Transverse colon (tissue), 4 donors: Measurements from ENCODE around the gene UCK2. TPM values are rescaled to one million over a fixed set of nuclear protein-coding genes. Genes with fewer than 3 reads are reported as not detected.

Experiments
- DNase-seq: peaks from one replicate; pipeline ENCODE4 v3.0.0-alpha.2; 2019
- H3K27ac ChIP-seq, 4 donors: fragments of 200-600 bp; sonication (generic); 2 replicates each; pipeline ENCODE4 v1.5.1; 2016 to 2018; ENCODE audit warnings: inconsistent platforms in 4 of 4
- H3K27me3 ChIP-seq: fragments of 200-600 bp; sonication (generic); 2 replicates; pipeline ENCODE4 v1.5.1; 2017; ENCODE audit warnings: inconsistent platforms
- H3K36me3 ChIP-seq, 4 donors: fragments of 200-600 bp; sonication (generic); 2 replicates each; pipeline ENCODE4 v1.5.1; 2017 to 2019; ENCODE audit warnings: inconsistent platforms in 4 of 4
- H3K4me1 ChIP-seq, 4 donors: fragments of 200-600 bp; sonication (generic); 2 replicates each; pipeline ENCODE4 v1.5.1; 2017 to 2020; ENCODE audit warnings: inconsistent platforms in 4 of 4
- H3K4me3 ChIP-seq, 4 donors: fragments of 200-600 bp; sonication (generic); 1 replicate in 1 of 4; 2 replicates in 3 of 4; pipeline versions ENCODE4 v1.5.1 to v1.6.1; 2017 to 2019; ENCODE audit warnings: inconsistent platforms in 4 of 4
- H3K9me3 ChIP-seq, 2 donors: fragments of 200-600 bp; sonication (generic); 2 replicates each; pipeline ENCODE4 v1.5.1; 2017 to 2019; ENCODE audit warnings: inconsistent platforms in 2 of 2
- EP300 ChIP-seq: sonication (generic); formaldehyde crosslinking; IDR thresholded peaks from one replicate; pipeline ENCODE4 v1.6.1; 2017; ENCODE audit warnings: antibody characterized with exemption, low read depth
- POLR2A ChIP-seq: fragments of 450-650 bp; IDR thresholded peaks from one replicate; pipeline ENCODE4 v1.6.1; 2016; ENCODE audit warnings: antibody characterized with exemption, mild to moderate bottlenecking, moderate library complexity
- POLR2AphosphoS5 ChIP-seq, 3 donors: sonication (generic); formaldehyde crosslinking; IDR thresholded peaks; one replicate each; pipeline ENCODE4 v1.6.1; 2016; ENCODE audit warnings: antibody characterized with exemption in 3 of 3
- WGBS, 2 donors: methylation state at CpG; one replicate each; pipeline ENCODE4 v1.1.5; 2018; ENCODE audit warnings: low coverage in 1 of 2; 5-methylcytosine and 5-hydroxymethylcytosine counted together
- in situ Hi-C, 4 donors: fragments of 200-750 bp; cut with MboI; loops; one replicate each; pipeline versions ENCODE4 v1.15.0 to v1.15.1; 2017; ENCODE audit warnings: low sequenced_read_pairs in 3 of 4, low pct_ligation_motif_present in 1 of 4, low pct_unique_long_range_greater_than_20kb in 1 of 4
- intact Hi-C: fragments of 100-400 bp; cut with DNase I; formaldehyde crosslinking; loops from one replicate; pipeline ENCODE4 v1.15.1; 2023; ENCODE audit warnings: low total_unique reads
- total RNA-seq, 4 donors: library from RNA; depleted of rRNA; stranded (reverse); fragments of >200 nt; gene quantifications; one replicate each; pipeline ENCODE4 v1.1.0, GENCODE V29; 2016
- TF ChIP-seq, protein P1 (sequence below), 5 experiments: fragments of 200-600 bp in 3 of 5; fragments of 450-650 bp in 2 of 5; sonication (generic) in 3 of 5; IDR thresholded peaks; 1 replicate in 2 of 5; 2 replicates in 3 of 5; pipeline ENCODE4 v1.5.1; 2016 to 2017; ENCODE audit warnings: antibody characterized with exemption in 5 of 5, inconsistent platforms in 3 of 5, mild to moderate bottlenecking in 2 of 5, moderate library complexity in 1 of 5

Gene UCK2
- total RNA-seq, 4 donors from 2014 or later: 18.9 to 96.5 (median 69.7) TPM

DNA sequence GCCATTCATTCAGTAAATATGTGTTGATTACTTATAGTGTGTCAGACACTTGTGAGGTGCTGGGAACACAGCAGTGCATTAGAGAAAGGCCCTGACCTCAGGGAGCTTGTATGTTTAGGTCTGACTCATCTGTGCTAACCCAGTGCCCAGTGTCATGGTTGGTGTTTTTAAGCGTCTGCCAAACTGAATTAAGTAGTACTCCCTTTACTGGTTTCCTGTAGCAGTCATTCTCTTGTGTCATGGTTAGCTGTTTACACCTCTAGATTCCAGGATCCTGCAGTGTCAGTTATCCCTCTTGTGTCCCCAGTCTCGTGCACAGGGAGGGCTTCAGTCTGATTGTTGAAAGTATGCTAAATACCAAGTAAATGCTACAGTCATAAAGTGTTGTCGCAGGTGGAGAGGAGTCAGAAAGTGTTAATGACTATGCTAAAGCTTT is 14.2 kb downstream of the UCK2 start:
- no peak for TF ChIP-seq EP300
- TF ChIP-seq POLR2A: no peak
- TF ChIP-seq, protein P1, sequence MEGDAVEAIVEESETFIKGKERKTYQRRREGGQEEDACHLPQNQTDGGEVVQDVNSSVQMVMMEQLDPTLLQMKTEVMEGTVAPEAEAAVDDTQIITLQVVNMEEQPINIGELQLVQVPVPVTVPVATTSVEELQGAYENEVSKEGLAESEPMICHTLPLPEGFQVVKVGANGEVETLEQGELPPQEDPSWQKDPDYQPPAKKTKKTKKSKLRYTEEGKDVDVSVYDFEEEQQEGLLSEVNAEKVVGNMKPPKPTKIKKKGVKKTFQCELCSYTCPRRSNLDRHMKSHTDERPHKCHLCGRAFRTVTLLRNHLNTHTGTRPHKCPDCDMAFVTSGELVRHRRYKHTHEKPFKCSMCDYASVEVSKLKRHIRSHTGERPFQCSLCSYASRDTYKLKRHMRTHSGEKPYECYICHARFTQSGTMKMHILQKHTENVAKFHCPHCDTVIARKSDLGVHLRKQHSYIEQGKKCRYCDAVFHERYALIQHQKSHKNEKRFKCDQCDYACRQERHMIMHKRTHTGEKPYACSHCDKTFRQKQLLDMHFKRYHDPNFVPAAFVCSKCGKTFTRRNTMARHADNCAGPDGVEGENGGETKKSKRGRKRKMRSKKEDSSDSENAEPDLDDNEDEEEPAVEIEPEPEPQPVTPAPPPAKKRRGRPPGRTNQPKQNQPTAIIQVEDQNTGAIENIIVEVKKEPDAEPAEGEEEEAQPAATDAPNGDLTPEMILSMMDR (IDR thresholded peaks at IDR 0.05): no peak
- TF ChIP-seq POLR2AphosphoS5 (IDR thresholded peaks at IDR 0.05): no peak
- Histone ChIP-seq H3K36me3 (no peaks in the 10 kb centered on the region), H3K27ac (no peak overlapping the region), H3K4me1 (peaks cover 0 to 17% (median 6%) of the 10 kb centered on the region in 4 donors), H3K9me3 (no peaks in the 10 kb centered on the region), H3K27me3 (no peaks in the 10 kb centered on the region), H3K4me3 (no peak overlapping the region)
- no peak for DNase-seq
- intact Hi-C loops: no loop called here
- in situ Hi-C loops: no loop called here
- 72 to 76% methylated on average over 2 to 3 of the region's 3 CpGs for WGBS, 2 donors

DNA sequence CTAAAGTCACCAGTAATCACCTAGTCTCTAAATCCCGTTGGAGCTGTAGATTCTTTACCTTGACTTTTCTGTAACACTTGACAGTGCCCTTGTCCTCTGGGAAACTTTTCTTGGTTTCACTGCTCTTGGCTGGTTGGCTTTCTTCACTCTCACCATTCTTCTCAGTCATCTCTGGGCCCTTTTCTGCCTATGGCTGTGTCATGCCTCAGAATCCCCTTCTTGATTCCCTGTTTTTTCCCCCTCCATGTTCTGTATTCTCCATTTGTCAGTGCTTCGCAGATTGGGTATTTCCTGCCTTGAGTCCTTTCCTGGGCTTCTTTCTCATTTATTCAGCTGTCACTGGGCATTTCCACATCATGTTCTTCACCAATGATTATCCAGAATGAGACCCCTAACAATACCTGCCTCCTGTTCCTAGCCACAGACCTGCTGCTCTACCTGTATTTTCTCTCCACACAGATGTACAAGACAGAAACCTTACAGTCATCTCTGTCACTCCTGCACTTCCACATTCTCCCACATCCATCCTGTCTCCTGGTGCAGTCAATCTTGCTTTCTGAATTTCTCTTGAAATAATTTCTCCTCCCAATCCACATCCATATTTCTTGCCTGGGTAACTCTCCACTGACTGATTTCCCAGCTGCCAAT is 14.7 kb downstream of the UCK2 start:
- no peaks in the 10 kb centered on the region for H3K27me3 ChIP-seq
- no peak for TF ChIP-seq POLR2AphosphoS5 (IDR thresholded peaks at IDR 0.05)
- no peak for TF ChIP-seq EP300
- TF ChIP-seq, protein P1 (IDR thresholded peaks at IDR 0.05): no peak
- TF ChIP-seq POLR2A: no peak
- 59 to 62% methylated on average over 2 of the region's 2 CpGs for WGBS, 2 donors
- no peaks in the 10 kb centered on the region for H3K36me3 ChIP-seq
- peaks cover 0 to 17% (median 6%) of the 10 kb centered on the region in 4 donors for H3K4me1 ChIP-seq
- H3K27ac ChIP-seq: no peak overlapping the region
- no peaks in the 10 kb centered on the region for H3K9me3 ChIP-seq
- DNase-seq: no peak
- H3K4me3 ChIP-seq: no peak overlapping the region
- in situ Hi-C loops (no loop called here), intact Hi-C loops (no loop called here)

DNA sequence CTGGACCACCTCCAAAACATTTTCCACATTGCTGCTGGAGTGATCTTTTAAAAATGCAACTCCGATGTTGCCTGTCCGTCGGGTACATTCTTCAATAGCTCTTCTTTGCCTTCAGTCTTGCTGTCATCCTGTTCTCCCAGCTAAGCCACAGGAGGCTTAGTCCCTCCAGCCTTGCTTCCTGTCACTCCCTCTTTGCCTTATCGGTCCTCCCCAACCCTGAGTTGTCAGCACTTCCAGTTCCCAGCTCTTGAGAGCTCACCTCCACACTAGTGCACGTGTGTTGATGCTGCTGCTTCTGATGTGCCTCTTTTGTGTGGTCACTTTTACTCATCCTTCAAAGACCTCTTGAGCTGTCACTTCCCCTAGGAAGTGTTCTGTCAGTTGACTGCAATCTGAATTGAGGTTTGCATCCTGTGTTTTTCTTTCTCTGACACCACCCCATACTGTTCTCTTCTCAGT is 15.3 kb downstream of the UCK2 start:
- Histone ChIP-seq H3K4me3 (no peak overlapping the region), H3K9me3 (no peaks in the 10 kb centered on the region), H3K27ac (no peak overlapping the region), H3K36me3 (no peaks in the 10 kb centered on the region), H3K4me1 (peaks cover 0 to 17% (median 6%) of the 10 kb centered on the region in 4 donors), H3K27me3 (no peaks in the 10 kb centered on the region)
- in situ Hi-C loops (no loop called here), intact Hi-C loops (no loop called here)
- 42 to 44% methylated on average over 2 to 5 of the region's 5 CpGs for WGBS, 2 donors
- DNase-seq: no peak
- TF ChIP-seq, protein P1 (IDR thresholded peaks at IDR 0.05): no peak
- TF ChIP-seq EP300: no peak
- TF ChIP-seq POLR2A: no peak
- no peak for TF ChIP-seq POLR2AphosphoS5 (IDR thresholded peaks at IDR 0.05)

DNA sequence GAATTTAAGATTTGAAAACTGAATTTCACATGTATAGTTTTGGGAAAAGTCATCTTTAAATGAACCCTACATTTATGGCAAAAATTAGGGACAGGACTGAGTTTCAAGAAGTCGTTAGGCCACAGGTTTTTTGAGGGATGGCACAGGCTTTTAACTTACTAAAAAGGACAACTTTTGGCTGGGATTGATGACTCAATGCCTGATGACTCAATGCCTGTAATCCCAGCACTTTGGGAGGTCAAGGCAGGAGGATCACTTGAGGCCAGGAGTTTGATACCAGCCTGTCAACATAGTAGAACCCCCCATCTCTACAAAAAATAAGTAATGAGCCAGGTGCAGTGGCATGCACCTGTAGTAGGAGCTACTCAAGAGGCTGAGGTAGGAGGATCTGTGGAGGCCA is 15.9 kb downstream of the UCK2 start:
- in situ Hi-C loops (no loop called here), intact Hi-C loops (no loop called here)
- H3K4me3 ChIP-seq: no peak overlapping the region
- peaks cover 0 to 17% (median 6%) of the 10 kb centered on the region in 4 donors for H3K4me1 ChIP-seq
- H3K36me3 ChIP-seq: no peaks in the 10 kb centered on the region
- no peaks in the 10 kb centered on the region for H3K9me3 ChIP-seq
- no peak overlapping the region for H3K27ac ChIP-seq
- TF ChIP-seq, protein P1 (IDR thresholded peaks at IDR 0.05): no peak
- TF ChIP-seq POLR2A (no peak), POLR2AphosphoS5 (IDR thresholded peaks at IDR 0.05) (no peak), EP300 (no peak)
- no peak for DNase-seq
- 59% methylated on average over 1 of the region's 1 CpG; no CpG with 5 or more reads in 1 of the 2 donors for WGBS, 2 donors
- H3K27me3 ChIP-seq: no peaks in the 10 kb centered on the region
